Measurements from ENCODE around the gene OPHN1.

DNA sequence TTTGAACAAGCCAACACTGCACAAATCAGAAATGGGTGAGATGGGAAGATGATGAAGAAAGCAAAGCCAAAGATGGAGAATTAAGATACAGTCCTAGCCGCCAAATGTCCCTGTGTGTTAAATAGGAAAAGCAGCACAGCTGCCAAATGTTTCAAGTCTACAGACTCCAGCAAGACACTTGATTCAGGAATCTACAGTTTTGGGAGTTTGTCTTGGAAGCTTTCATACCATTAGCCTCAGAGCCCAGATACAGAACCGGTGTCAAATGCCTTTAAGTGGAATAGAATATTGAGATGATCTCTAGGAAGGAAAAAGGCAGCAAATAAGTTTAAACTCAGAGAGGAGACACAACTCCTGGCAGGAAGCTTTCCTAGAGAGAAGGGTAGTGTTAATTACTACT, 30.3 kb downstream of the OPHN1 start:
- TF ChIP-seq POLR2A (IDR thresholded peaks at IDR 0.05) = no peak
- TF ChIP-seq, protein P1, sequence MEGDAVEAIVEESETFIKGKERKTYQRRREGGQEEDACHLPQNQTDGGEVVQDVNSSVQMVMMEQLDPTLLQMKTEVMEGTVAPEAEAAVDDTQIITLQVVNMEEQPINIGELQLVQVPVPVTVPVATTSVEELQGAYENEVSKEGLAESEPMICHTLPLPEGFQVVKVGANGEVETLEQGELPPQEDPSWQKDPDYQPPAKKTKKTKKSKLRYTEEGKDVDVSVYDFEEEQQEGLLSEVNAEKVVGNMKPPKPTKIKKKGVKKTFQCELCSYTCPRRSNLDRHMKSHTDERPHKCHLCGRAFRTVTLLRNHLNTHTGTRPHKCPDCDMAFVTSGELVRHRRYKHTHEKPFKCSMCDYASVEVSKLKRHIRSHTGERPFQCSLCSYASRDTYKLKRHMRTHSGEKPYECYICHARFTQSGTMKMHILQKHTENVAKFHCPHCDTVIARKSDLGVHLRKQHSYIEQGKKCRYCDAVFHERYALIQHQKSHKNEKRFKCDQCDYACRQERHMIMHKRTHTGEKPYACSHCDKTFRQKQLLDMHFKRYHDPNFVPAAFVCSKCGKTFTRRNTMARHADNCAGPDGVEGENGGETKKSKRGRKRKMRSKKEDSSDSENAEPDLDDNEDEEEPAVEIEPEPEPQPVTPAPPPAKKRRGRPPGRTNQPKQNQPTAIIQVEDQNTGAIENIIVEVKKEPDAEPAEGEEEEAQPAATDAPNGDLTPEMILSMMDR (IDR thresholded peaks at IDR 0.05) = no peak
